ENCODE results near the gene HAGH.

HAGH gene

DNA sequence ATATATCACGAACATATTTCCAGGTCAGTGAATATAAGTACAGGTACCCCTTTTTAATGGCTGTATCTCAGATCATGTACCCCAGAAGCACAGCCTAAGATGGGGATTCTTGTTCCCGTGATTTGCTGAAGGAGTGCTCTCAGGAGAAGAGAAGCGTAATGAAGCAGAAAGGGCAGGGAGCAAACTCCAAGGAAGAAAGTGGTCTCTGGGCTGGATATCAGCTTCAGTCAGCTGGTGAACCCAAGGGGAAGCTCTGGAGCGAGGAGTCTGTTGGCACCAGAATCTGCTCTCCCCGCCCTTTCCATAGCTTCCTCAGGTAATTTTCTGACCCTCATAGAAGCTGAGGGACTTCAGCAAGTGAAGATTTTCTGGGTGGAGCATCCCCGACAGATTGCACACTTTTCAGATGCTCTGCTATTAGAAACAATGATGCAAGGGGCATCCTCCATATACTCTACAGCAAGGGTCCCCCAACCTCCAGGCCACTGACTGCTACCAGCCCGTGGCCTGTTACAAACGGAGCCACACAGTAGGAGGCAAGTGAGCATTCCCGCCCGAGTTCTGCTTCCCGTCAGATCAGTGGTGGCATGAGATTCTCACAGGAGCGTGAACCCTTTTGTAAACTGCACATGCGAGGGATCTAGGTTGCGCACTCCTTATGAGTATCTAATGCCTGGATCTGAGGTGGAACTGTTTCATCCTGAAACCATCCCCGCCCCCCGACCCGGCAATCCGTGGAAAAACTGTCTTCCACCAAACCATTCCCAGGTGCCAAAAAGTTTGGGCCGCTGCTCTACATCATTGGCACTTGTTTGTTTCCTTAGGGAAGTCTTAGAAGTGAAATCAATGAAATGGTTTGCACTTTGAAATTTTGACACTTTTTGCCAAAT lies 4.8 kb upstream of the HAGH start:
- DNase-seq: no peak

DNA sequence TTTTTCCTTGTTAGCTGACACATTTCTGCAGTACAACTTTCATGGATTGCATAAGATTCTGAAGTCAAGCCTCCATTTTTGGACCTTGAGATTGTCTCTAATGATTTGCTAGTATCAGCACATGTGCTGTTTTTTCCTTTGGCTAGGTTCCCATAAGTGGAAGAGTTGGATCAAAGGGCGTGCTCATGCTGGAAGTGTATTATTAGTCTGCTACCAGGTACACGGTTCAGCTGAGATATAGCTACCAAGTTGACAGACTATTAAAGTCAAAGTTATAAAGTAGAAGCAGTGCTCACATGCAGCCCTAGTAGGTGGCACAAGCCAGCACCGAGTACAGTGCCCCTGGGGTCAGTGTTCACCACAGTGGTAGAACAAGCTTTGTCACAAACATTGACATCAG lies 3.6 kb upstream of the HAGH start:
- DNase-seq: no peak

DNA sequence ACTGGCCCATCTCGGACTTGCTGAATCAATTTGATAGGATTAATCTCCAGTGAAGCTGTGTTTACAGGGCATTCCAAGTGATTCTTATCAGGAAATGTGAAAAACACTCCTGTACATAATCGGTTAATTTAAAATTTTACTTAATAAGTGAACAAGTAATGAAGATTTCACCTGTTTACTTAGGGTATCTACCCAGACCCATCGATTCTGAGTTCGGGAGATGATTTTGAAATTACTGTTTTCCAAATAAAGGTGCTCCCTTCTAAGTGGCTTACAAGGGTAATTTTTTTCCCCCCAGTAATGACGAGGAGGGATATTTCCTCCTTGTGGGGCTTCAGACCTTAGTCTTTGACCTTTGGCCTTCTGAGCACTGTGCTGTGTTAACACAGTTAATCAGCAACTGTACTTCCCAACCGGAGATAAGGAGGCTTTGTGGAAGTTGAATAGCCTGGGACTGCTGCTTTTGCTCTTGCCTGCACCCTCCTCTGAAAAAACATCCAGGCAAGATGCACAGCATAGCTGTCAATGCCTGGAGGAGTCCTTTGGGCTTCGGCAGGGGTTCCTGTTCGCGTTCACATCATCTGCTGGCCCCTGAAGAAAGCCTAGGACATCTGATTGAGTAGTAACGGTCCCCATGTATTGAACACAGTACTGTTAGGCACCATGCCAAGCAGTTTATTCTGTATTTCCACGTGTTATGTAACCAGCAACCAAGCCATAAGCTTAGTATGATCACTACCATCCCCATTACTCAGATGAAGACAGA lies 2.2 kb upstream of the HAGH start:
- no peak for DNase-seq

GRCh38 chr16:1825864-1826690 lies 548 bp downstream of the HAGH start:
- peak; percentile 6 for DNase-seq

DNA sequence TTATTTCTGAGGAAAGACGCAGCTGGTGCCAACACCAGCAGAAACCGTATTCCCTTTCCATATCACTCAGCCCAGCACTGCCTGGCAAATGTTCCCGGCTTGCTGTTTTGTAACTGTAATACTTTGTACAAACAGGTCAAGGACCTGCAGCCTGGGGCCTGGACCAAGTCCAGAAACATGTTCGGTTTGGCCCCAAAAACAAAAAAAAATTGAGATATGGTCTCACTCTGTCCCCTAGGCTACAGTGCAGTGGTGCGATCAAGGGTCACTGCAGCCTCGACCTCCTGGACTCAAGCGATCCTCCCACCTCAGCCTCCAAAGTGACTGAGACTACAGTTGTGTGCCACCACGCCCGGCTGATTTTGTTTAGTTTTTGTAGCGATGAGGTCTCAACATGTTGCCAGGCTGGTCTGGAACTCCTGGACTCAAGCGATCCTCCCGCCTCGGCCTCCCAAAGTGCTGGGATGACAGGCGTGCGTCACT lies 1.2 kb downstream of the HAGH start:
- DNase-seq: no peak

GRCh38 chr16:1823821-1824220 lies 2.8 kb downstream of the HAGH start:
- no peak for DNase-seq

DNA sequence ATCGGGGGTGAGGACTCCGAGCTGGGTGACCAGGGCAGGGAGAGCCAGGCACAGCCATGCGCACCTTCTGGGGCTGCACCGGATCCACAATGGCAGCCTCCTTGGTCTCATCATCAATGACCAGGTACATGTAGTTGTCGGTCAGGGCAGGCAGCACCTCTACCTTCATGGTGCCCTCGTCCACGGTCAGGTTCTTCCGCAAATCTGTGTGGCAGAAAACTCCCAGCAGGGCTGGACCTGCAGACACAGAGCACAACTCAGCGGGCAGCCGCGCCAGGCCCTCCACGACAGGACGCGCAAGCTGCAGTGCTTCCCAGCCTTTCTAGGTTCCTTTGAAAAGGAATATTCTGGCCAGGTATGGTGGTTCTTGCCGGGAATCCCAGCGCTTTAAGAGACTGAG lies 3.8 kb downstream of the HAGH start:
- DNase-seq: no peak

- no peak for DNase-seq
These were observed 4.6 kb downstream of the HAGH start for GRCh38 chr16:1821861-1822611.

- DNase-seq: no peak
These were observed 5.7 kb downstream of the HAGH start for GRCh38 chr16:1820946-1821290.

- DNase-seq: no peak
These were observed 6.3 kb downstream of the HAGH start for GRCh38 chr16:1820096-1820945.

DNA sequence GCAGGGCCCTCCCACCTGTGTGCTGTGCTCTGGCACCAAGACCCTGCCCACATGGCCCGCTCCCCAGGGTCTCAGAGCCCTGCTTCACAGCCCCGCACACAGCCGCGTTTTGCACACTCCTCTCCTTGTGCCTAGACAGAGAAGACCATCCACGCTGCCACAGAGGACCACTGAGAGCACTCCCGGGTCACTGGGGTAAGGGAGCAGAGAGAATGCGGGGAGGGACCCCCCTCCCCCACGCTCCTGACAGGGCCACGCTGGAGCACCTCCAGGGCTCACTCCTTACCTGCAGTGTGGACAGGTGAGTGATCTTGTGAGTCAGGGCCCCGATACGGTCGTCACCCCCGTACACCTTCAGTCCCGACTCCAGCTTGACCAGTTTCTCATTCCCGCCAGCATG lies 7.0 kb downstream of the HAGH start:
- DNase-seq: no peak

DNA sequence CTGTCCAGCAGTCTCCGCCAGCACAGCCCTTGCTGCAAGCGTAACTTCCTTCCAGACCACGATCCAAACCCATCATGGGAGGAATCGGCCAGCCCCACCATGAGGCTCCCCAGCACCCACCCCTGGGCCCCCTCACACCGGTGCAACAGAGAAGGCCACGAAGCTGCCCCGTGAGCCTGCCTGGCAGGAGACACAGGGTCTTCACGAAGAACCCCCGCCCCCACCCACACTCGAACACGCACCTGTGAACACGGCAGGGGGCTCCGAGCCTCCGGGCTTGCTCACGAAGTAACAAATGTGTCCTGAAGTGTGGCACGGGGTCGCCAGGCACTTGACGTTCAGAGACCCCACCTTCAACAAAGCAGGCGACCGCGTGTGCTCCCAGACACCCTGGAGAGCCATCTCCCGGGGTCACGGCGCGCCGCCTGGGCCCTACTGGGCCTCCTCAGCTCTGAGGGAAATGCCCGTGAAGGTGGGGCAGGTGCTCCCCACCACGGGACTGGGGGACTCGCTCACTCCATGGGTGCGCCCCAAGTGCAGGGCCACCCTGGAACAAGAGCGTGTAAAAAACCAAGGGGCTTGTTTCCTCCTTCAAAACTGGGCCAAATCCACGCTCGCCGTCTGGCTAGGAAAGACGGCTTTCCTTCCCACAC lies 7.6 kb downstream of the HAGH start:
- DNase-seq: no peak

GRCh38 chr16:1818204-1818872 lies 8.3 kb downstream of the HAGH start:
- no peak for DNase-seq

- no peak for DNase-seq
These were observed 8.9 kb downstream of the HAGH start for GRCh38 chr16:1817716-1818115.

DNA sequence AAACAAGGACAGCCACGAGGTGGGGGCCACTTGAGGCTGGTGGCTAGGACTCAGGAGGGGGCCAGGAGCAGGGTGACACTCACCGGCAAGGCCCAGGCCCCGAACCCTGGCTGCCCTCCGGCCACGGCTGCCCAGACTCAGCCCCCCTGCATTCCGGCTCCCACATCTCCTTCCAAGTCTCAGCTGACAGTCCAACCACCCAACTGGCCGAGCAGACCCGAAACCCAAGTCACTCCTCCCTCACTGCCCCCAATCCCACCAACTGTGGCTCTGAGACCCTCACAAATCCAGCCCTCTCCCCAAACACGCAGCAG lies 9.4 kb downstream of the HAGH start:
- DNase-seq: no peak

GRCh38 chr16:1816396-1817275 lies 10.0 kb downstream of the HAGH start:
- no peak for DNase-seq

DNA sequence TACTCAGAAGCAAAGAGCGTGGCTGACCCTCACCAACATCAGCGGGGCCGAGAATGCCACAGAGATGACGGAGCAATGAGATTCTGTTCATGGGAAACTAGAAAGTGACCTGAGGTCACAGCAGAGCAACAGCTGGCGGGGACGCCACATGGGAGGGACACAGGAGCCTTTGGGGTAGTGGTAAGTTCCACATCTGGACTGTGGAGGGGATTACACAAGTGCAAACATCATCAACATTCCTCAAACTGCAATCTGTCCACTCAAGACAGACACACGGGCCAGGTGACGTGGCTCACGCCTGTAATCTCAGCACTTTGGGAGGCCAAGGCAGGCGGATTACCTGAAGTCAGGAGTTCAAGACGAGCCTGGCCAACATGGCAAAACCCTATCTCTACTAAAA lies 11.2 kb downstream of the HAGH start:
- no peak for DNase-seq

DNA sequence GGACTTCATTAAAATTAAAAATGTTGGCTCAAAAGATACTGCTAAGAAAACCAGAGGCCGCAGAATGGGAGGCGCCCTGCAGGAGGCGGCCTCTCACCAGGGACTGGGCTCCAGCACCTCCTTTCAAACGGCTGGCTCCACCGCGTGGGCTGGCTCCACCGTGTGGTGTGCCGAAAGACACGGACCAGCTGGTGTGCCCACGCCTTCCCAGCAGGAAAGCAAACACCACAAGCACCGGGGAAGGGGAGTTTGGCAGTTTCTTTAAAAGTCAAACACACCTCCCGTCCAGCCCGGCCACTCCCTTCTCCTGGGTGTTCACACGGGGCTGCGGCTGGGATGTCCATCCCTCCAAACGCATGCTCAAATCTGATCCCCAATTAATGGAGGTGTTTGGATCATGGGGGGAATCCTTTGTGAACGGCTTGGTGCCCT lies 13.9 kb downstream of the HAGH start:
- no peak for DNase-seq

- DNase-seq: no peak
These were observed 16.1 kb downstream of the HAGH start for GRCh38 chr16:1810536-1810935.

- DNase-seq: no peak
These were observed 16.5 kb downstream of the HAGH start for GRCh38 chr16:1810106-1810505.
